ENCODE data around the gene TIMM17B. TPM values are rescaled to one million over a fixed set of nuclear protein-coding genes. Genes with fewer than 3 reads are reported as not detected.

Gene TIMM17B
- total RNA-seq, 4 donors from 2014 or later, result 14.3 to 27.3 (median 22.9) TPM

DNA sequence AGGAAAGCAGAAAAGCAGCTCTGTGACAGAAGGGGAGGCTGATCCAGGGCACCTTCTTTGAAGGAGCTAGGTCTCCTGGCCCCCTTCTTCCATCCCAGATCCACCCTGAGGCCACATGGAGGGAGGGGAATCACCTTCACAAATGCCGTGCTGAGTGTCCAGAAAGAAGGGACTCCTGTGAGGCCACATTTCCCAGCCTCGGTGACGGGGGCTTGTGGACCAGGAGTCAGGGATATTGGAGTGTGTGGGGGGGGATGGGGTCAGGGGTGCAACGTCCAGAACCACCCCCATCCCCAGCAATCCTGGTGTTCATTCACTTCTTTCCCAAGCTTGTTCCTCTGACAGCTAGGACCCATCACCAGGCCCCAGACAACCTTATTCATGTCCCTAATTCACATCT is 4.7 kb downstream of the TIMM17B start:
- TF ChIP-seq, protein P1, sequence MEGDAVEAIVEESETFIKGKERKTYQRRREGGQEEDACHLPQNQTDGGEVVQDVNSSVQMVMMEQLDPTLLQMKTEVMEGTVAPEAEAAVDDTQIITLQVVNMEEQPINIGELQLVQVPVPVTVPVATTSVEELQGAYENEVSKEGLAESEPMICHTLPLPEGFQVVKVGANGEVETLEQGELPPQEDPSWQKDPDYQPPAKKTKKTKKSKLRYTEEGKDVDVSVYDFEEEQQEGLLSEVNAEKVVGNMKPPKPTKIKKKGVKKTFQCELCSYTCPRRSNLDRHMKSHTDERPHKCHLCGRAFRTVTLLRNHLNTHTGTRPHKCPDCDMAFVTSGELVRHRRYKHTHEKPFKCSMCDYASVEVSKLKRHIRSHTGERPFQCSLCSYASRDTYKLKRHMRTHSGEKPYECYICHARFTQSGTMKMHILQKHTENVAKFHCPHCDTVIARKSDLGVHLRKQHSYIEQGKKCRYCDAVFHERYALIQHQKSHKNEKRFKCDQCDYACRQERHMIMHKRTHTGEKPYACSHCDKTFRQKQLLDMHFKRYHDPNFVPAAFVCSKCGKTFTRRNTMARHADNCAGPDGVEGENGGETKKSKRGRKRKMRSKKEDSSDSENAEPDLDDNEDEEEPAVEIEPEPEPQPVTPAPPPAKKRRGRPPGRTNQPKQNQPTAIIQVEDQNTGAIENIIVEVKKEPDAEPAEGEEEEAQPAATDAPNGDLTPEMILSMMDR (IDR thresholded peaks at IDR 0.05; ENCODE audit: low read depth), result no peak

GRCh38 chrX:48891402-48892288 is 5.9 kb downstream of the TIMM17B start:
- TF ChIP-seq, protein P1 (IDR thresholded peaks at IDR 0.05; ENCODE audit: low read depth), result no peak

GRCh38 chrX:48890934-48891401 is 6.6 kb downstream of the TIMM17B start:
- TF ChIP-seq, protein P1 (IDR thresholded peaks at IDR 0.05; ENCODE audit: low read depth), result no peak

DNA sequence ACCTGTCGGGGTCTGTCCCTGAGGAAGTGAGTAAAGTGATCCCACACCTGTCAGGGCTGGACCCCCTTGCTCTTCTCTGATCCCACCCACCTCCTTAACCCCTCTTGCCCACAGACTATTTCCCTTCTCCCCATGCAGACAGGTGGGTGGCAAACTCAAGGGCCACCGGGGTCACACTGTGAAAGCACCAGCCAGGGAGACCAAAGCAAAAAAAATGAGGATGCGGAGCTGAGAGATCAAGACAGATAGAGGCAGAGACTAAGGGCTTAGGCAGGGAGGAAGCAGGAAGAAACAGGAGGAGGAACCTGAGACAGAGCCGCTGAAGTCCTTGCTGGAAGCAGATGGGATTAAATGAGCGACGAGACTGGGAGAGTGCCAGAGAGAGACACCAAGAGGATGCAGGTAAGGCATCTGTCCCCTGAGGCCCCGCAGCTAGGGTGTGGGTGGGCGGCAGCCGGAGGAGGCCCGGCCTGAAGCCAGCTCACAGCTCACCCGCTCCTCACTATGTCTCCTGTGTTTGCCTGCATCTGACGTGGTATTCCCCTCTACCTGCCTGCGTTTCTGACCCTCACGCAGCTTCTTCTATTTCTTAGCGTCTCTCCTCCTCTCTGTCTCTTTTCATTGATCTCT is 7.2 kb downstream of the TIMM17B start:
- TF ChIP-seq, protein P1 (IDR thresholded peaks at IDR 0.05; ENCODE audit: low read depth), result no peak

GRCh38 chrX:48883729-48884128 is 13.8 kb downstream of the TIMM17B start:
- TF ChIP-seq, protein P1 (IDR thresholded peaks at IDR 0.05; ENCODE audit: low read depth), result no peak

GRCh38 chrX:48864210-48864609 is 33.4 kb downstream of the TIMM17B start:
- TF ChIP-seq, protein P1 (IDR thresholded peaks at IDR 0.05; ENCODE audit: low read depth), result no peak

DNA sequence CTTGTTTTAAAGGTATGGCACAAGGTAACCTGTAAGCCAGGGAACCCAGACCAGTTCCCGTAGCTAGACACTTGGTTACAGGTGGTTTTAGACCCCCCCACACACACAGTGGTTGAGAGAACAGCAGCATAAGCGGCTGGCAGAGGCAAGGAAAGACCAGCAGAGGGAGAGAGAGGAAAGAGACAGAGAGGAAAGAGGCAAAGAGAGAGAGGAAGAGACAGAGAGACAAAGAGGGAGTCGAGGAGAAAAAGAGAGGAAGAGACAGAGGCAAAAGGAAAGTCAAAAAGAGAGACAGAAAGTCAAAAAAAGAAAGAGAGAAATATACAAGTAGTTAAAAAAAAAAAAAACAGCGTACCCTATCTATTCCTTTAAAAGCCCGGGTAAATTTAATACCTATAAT is 42.7 kb downstream of the TIMM17B start:
- TF ChIP-seq, protein P1 (IDR thresholded peaks at IDR 0.05; ENCODE audit: low read depth), result no peak

Data from subcutaneous adipose tissue (tissue), 4 donors.